GM23338 (cell line): ENCODE data around the gene SMG7. TPM values are rescaled to one million over a fixed set of nuclear protein-coding genes. Genes with fewer than 3 reads are reported as not detected.

Experiments
- ATAC-seq: fragments of 200-7000 bp; cut with Tn5 transposase; 3 replicates; pipeline ENCODE4 v1.9.1; 2020
- DNase-seq: peaks from one replicate; pipeline ENCODE4 v3.0.0-alpha.2; 2015; ENCODE audit warnings: low spot score
- H2AFZ ChIP-seq: fragments of 200-600 bp; sonication (generic); 2 replicates; pipeline ENCODE4 v1.8.0; 2016; ENCODE audit warnings: antibody characterized with exemption, mild to moderate bottlenecking, moderate library complexity
- H3F3A ChIP-seq: fragments of 200-600 bp; sonication (generic); replicated peaks from 2 replicates; pipeline ENCODE4 v1.8.0; 2017; ENCODE audit warnings: antibody characterized with exemption, mixed run types, low read depth
- H3K27ac ChIP-seq: fragments of 200-600 bp; sonication (generic); 2 replicates; pipeline ENCODE4 v1.6.1; 2016; ENCODE audit warnings: low read depth
- H3K27me3 ChIP-seq: fragments of 200-600 bp; sonication (generic); 2 replicates; pipeline ENCODE4 v1.8.0; 2016; ENCODE audit warnings: mild to moderate bottlenecking, mixed run types, moderate library complexity; ENCODE audit not compliant: insufficient read depth
- H3K36me3 ChIP-seq: fragments of 200-600 bp; sonication (generic); 2 replicates; pipeline ENCODE4 v1.8.0; 2016; ENCODE audit warnings: mild to moderate bottlenecking; ENCODE audit not compliant: insufficient read depth
- H3K4me1 ChIP-seq: fragments of 200-600 bp; sonication (generic); 2 replicates; pipeline ENCODE4 v1.8.0; 2016; ENCODE audit warnings: mild to moderate bottlenecking, moderate library complexity; ENCODE audit not compliant: insufficient read depth
- H3K4me2 ChIP-seq: fragments of 200-600 bp; sonication (generic); 2 replicates; pipeline ENCODE4 v1.7.1; 2017; ENCODE audit warnings: mixed run types
- H3K4me3 ChIP-seq: fragments of 200-600 bp; sonication (generic); 2 replicates; pipeline ENCODE4 v1.6.1; 2016; ENCODE audit warnings: mixed run types
- H3K79me2 ChIP-seq: fragments of 200-600 bp; sonication (generic); replicated peaks from 2 replicates; pipeline ENCODE4 v1.8.0; 2017; ENCODE audit warnings: mild to moderate bottlenecking; ENCODE audit not compliant: insufficient read depth
- H3K9me2 ChIP-seq: fragments of 200-600 bp; sonication (generic); 2 replicates; pipeline ENCODE4 v1.8.0; 2017; ENCODE audit not compliant: insufficient read depth
- H4K20me1 ChIP-seq: fragments of 200-600 bp; sonication (generic); replicated peaks from 2 replicates; pipeline ENCODE4 v1.8.0; 2017; ENCODE audit warnings: mild to moderate bottlenecking; ENCODE audit not compliant: insufficient read depth
- H3K27ac Mint-ChIP-seq: 2 replicates; pipeline ENCODE4 v1.8.0; 2020; ENCODE audit warnings: inconsistent platforms, mild to moderate bottlenecking, moderate library complexity, mixed read lengths
- H3K27me3 Mint-ChIP-seq: 3 replicates; pipeline ENCODE4 v1.8.0; 2022; ENCODE audit warnings: low read depth, mild to moderate bottlenecking, moderate library complexity, mixed read lengths, inconsistent platforms; ENCODE audit not compliant: insufficient read depth, poor library complexity
- H3K36me3 Mint-ChIP-seq: 3 replicates; pipeline ENCODE4 v1.8.0; 2021; ENCODE audit warnings: low read depth, mild to moderate bottlenecking, inconsistent platforms, moderate library complexity, mixed read lengths
- H3K4me1 Mint-ChIP-seq: 3 replicates; pipeline ENCODE4 v1.8.0; 2020; ENCODE audit warnings: mild to moderate bottlenecking, inconsistent platforms, mixed read lengths
- H3K4me3 Mint-ChIP-seq: 3 replicates; pipeline ENCODE4 v1.8.0; 2021; ENCODE audit warnings: moderate library complexity, mild to moderate bottlenecking, inconsistent platforms, mixed read lengths
- H3K9me3 Mint-ChIP-seq: 3 replicates; pipeline ENCODE4 v1.8.0; 2020; ENCODE audit warnings: moderate library complexity, mild to moderate bottlenecking, inconsistent platforms, mixed read lengths
- CTCF ChIP-seq, 2 experiments: fragments of 200-600 bp in 1 of 2; sonication (generic) in 1 of 2; conservative IDR thresholded peaks; 2 replicates each; pipeline versions ENCODE4 v1.5.1 to v1.6.1; 2016 to 2017; ENCODE audit warnings: antibody characterized with exemption in 2 of 2, low read depth in 2 of 2, mild to moderate bottlenecking in 2 of 2, moderate library complexity in 1 of 2
- ETS1 ChIP-seq: IDR thresholded peaks from 2 replicates; pipeline ENCODE4 v1.6.1; 2016; ENCODE audit warnings: antibody characterized with exemption
- EZH2phosphoT487 ChIP-seq: fragments of 200-600 bp; sonication (generic); IDR thresholded peaks from one replicate; pipeline ENCODE4 v1.8.1; 2018; ENCODE audit warnings: antibody characterized with exemption; ENCODE audit not compliant: unreplicated experiment
- JUNB ChIP-seq: IDR thresholded peaks from one replicate; pipeline ENCODE4 v1.6.1; 2016; ENCODE audit warnings: antibody characterized with exemption; ENCODE audit not compliant: unreplicated experiment
- NANOG ChIP-seq: IDR thresholded peaks from 2 replicates; pipeline ENCODE4 v1.6.1; 2016; ENCODE audit warnings: antibody characterized with exemption, borderline replicate concordance
- POLR2AphosphoS5 ChIP-seq: IDR thresholded peaks from 2 replicates; pipeline ENCODE4 v1.6.1; 2016; ENCODE audit warnings: antibody characterized with exemption, low read depth
- STAT1 ChIP-seq: IDR thresholded peaks from one replicate; pipeline ENCODE4 v1.6.1; 2016; ENCODE audit warnings: antibody characterized with exemption; ENCODE audit not compliant: unreplicated experiment
- ZNF462 ChIP-seq: fragments of 250-450 bp; sonication (Bioruptor Pico); IDR thresholded peaks from 2 replicates; pipeline ENCODE4 v1.5.0; 2020; ENCODE audit warnings: mild to moderate bottlenecking, moderate library complexity
- polyA plus RNA-seq: library from polyadenylated mRNA; unstranded; fragments of >200 nt; fragmentation: Nextera tagmentation; extraction: Ambion mirVana; gene quantifications from 2 replicates; pipeline ENCODE4 v1.2.1, GENCODE V29; 2016
- total RNA-seq: library from RNA; depleted of rRNA; stranded (reverse); fragments of >200 nt; shearing (Covaris generic); gene quantifications from 2 replicates; pipeline ENCODE4 v1.2.3, GENCODE V29; 2014

Gene SMG7
- total and polyA plus RNA-seq, 2 experiments from 2014 or later = 33.0 to 79.4 TPM

- no peak for TF ChIP-seq ZNF462 (CRISPR knock-in tag)
- no peak for TF ChIP-seq ETS1
- no peak for TF ChIP-seq NANOG
- TF ChIP-seq JUNB = no peak
- TF ChIP-seq CTCF (conservative IDR thresholded peaks at IDR 0.05; ENCODE audit: low read depth in 2 of 2) = no peak
These were observed 29.3 kb upstream of the SMG7 start (continued) for GRCh38 chr1:183443011-183443410.

- ATAC-seq (no peak), DNase-seq (no peak)
- Histone ChIP-seq H3K79me2 (no peaks in the 10 kb centered on the region), H3K9me2 (no peaks in the 10 kb centered on the region), H3K4me3 (no peak overlapping the region), H2AFZ (no peak overlapping the region), H3K4me1 (peaks cover 10% of the 10 kb centered on the region; the same call in 1 of the 2 replicates), H3K36me3 (no peaks in the 10 kb centered on the region), H3K27ac (no peak overlapping the region), H3K27me3 (no peaks in the 10 kb centered on the region), H3F3A (no peaks in the 10 kb centered on the region), H3K4me2 (no peak overlapping the region), H4K20me1 (no peaks in the 10 kb centered on the region)
- Mint-ChIP-seq H3K9me3 (no peaks in the 10 kb centered on the region), H3K4me3 (no peak overlapping the region), H3K4me1 (peaks cover 4% of the 10 kb centered on the region; the same call in 1 of the 3 replicates), H3K36me3 (no peaks in the 10 kb centered on the region), H3K27ac (no peak overlapping the region), H3K27me3 (peaks cover 1% of the 10 kb centered on the region)
- TF ChIP-seq NANOG (no peak), STAT1 (no peak), EZH2phosphoT487 (no peak), POLR2AphosphoS5 (no peak)
These were observed 28.8 kb upstream of the SMG7 start for GRCh38 chr1:183443466-183443865.
